ENCODE data around the gene TMEM131.
"Not testable (repeated sequence)": the region's sequence is repeated elsewhere in the genome, so short reads cannot be mapped to it uniquely, and the experiment has no call there.

Gene TMEM131

GRCh38 chr2:97868986-97869721, 126.6 kb downstream of the TMEM131 start:
- DNase-seq (ENCODE audit: low read depth) = no peak

- no peak for DNase-seq (ENCODE audit: low read depth)
Observed at GRCh38 chr2:97863829-97864228, 131.9 kb downstream of the TMEM131 start.

- DNase-seq (ENCODE audit: low read depth) = no peak
Observed at GRCh38 chr2:97861177-97861576, 134.6 kb downstream of the TMEM131 start.

GRCh38 chr2:97858442-97858841, 137.3 kb downstream of the TMEM131 start:
- DNase-seq (ENCODE audit: low read depth) = no peak

GRCh38 chr2:97857553-97857952, 138.2 kb downstream of the TMEM131 start:
- DNase-seq (ENCODE audit: low read depth) = no peak

GRCh38 chr2:97853057-97853456, 142.7 kb downstream of the TMEM131 start:
- not testable (repeated sequence) for DNase-seq (ENCODE audit: low read depth)

- DNase-seq (ENCODE audit: low read depth) = no peak
Observed at GRCh38 chr2:97851172-97851571, 144.6 kb downstream of the TMEM131 start.

- DNase-seq (ENCODE audit: low read depth) = no peak
Observed at GRCh38 chr2:97849881-97850528, 145.7 kb downstream of the TMEM131 start.

- DNase-seq (ENCODE audit: low read depth) = no peak
Observed at GRCh38 chr2:97848306-97848705, 147.4 kb downstream of the TMEM131 start.

GRCh38 chr2:97846716-97847115, 149.0 kb downstream of the TMEM131 start:
- DNase-seq (ENCODE audit: low read depth) = not testable (repeated sequence)

- DNase-seq (ENCODE audit: low read depth) = no peak
Observed at GRCh38 chr2:97845818-97846217, 149.9 kb downstream of the TMEM131 start.

GRCh38 chr2:97845133-97845532, 150.6 kb downstream of the TMEM131 start:
- no peak for DNase-seq (ENCODE audit: low read depth)

GRCh38 chr2:97844311-97844859, 151.4 kb downstream of the TMEM131 start:
- DNase-seq (ENCODE audit: low read depth) = no peak

GRCh38 chr2:97840198-97840597, 155.6 kb downstream of the TMEM131 start:
- no peak for DNase-seq (ENCODE audit: low read depth)

GRCh38 chr2:97834610-97835009, 161.1 kb downstream of the TMEM131 start:
- no peak for DNase-seq (ENCODE audit: low read depth)

- no peak for DNase-seq (ENCODE audit: low read depth)
Observed at GRCh38 chr2:97831121-97831520, 164.6 kb downstream of the TMEM131 start.

- not testable (repeated sequence) for DNase-seq (ENCODE audit: low read depth)
Observed at GRCh38 chr2:97829255-97829654, 166.5 kb downstream of the TMEM131 start.

- DNase-seq (ENCODE audit: low read depth) = not testable (repeated sequence)
Observed at GRCh38 chr2:97827013-97827412, 168.7 kb downstream of the TMEM131 start.

- DNase-seq (ENCODE audit: low read depth) = not testable (repeated sequence)
Observed at GRCh38 chr2:97826266-97826847, 169.4 kb downstream of the TMEM131 start.

- DNase-seq (ENCODE audit: low read depth) = not testable (repeated sequence)
Observed at GRCh38 chr2:97824011-97824410, 171.7 kb downstream of the TMEM131 start.

- DNase-seq (ENCODE audit: low read depth) = not testable (repeated sequence)
Observed at GRCh38 chr2:97821862-97822261, 173.9 kb downstream of the TMEM131 start.

GRCh38 chr2:97819754-97820153, 176.0 kb downstream of the TMEM131 start:
- DNase-seq (ENCODE audit: low read depth) = no peak

GRCh38 chr2:97816411-97816810, 179.3 kb downstream of the TMEM131 start:
- no peak for DNase-seq (ENCODE audit: low read depth)

Measured in stimulated activated CD8-positive, alpha-beta memory T cell treated with anti-CD3 and anti-CD28 coated beads, Interleukin-7, amount 100 ng/mL, for 24 hours (primary cell).